Immature natural killer cell (primary cell): ENCODE measurements around the gene PEX11G. TPM values are rescaled to one million over a fixed set of nuclear protein-coding genes. Genes with fewer than 3 reads are reported as not detected.
A peak's percentile ranks its signal among the peaks of the same experiment; 100 is the strongest.
"Not testable (repeated sequence)": the region's sequence is repeated elsewhere in the genome, so short reads cannot be mapped to it uniquely, and the experiment has no call there.

Experiments
- DNase-seq, 3 donors: peaks; one replicate each; pipeline ENCODE4 v3.0.0; 2022; ENCODE audit warnings: mixed read lengths in 1 of 3
- H3K27ac Mint-ChIP-seq, 6 donors: one replicate each; pipeline ENCODE4 v1.8.0; 2020; ENCODE audit warnings: mixed read lengths in 6 of 6, mild to moderate bottlenecking in 5 of 6, inconsistent platforms in 4 of 6, moderate library complexity in 3 of 6
- H3K27me3 Mint-ChIP-seq, 3 donors: one replicate each; pipeline ENCODE4 v1.8.0; 2020 to 2021; ENCODE audit warnings: low read depth in 3 of 3, mild to moderate bottlenecking in 3 of 3, mixed read lengths in 3 of 3, moderate library complexity in 3 of 3, inconsistent platforms in 1 of 3
- H3K36me3 Mint-ChIP-seq, 3 donors: one replicate each; pipeline ENCODE4 v1.8.0; 2020; ENCODE audit warnings: mixed read lengths in 3 of 3, inconsistent platforms in 2 of 3, mild to moderate bottlenecking in 2 of 3
- H3K4me1 Mint-ChIP-seq, 2 donors: one replicate each; pipeline ENCODE4 v1.8.0; 2020; ENCODE audit warnings: inconsistent platforms in 2 of 2, mild to moderate bottlenecking in 2 of 2, mixed read lengths in 2 of 2, moderate library complexity in 1 of 2
- H3K4me3 Mint-ChIP-seq, 5 donors: one replicate each; pipeline ENCODE4 v1.8.0; 2020; ENCODE audit warnings: mild to moderate bottlenecking in 5 of 5, mixed read lengths in 5 of 5, inconsistent platforms in 3 of 5, moderate library complexity in 3 of 5
- H3K9me3 Mint-ChIP-seq, 6 donors: one replicate each; pipeline ENCODE4 v1.8.0; 2020; ENCODE audit warnings: mild to moderate bottlenecking in 6 of 6, mixed read lengths in 6 of 6, inconsistent platforms in 4 of 6, moderate library complexity in 3 of 6
- polyA plus RNA-seq, 3 donors: library from polyadenylated mRNA; unstranded; fragments of 300-500 nt; fragmentation: Illumina TruSeq; gene quantifications; one replicate each; pipeline ENCODE4 v1.2.3, GENCODE V29; 2021

PEX11G gene
- polyA plus RNA-seq, 3 donors from 2014 or later, result 0.21 to 2.8 (median 1.2) TPM

- no peak overlapping the region for H3K4me3 Mint-ChIP-seq
- H3K4me1 Mint-ChIP-seq, result peaks cover 0 to 7% of the 10 kb centered on the region in 2 donors
- H3K27me3 Mint-ChIP-seq, result peaks cover 0 to 5% (median 0%) of the 10 kb centered on the region in 3 donors
- peaks cover 22 to 45% (median 24%) of the 10 kb centered on the region in 3 donors for H3K36me3 Mint-ChIP-seq
- peak overlapping the region in 1 of 6 donors; percentile 37 for H3K27ac Mint-ChIP-seq
- no peaks in the 10 kb centered on the region for H3K9me3 Mint-ChIP-seq
- no peak for DNase-seq
Observed at GRCh38 chr19:7458675-7459074, 30.2 kb downstream of the PEX11G start.

- H3K4me3 Mint-ChIP-seq, result no peak overlapping the region
- H3K4me1 Mint-ChIP-seq, result peaks cover 2 to 7% of the 10 kb centered on the region in 2 donors
- no peaks in the 10 kb centered on the region for H3K9me3 Mint-ChIP-seq
- DNase-seq, result no peak
- H3K27me3 Mint-ChIP-seq, result peaks cover 0 to 5% (median 0%) of the 10 kb centered on the region in 3 donors
- H3K36me3 Mint-ChIP-seq, result peaks cover 26 to 50% (median 26%) of the 10 kb centered on the region in 3 donors
- H3K27ac Mint-ChIP-seq, result peak overlapping the region in 3 of 6 donors; percentile 19 to 57 (median 44)
Observed at GRCh38 chr19:7456964-7457541, 31.8 kb downstream of the PEX11G start.

- DNase-seq, result no peak
- H3K36me3 Mint-ChIP-seq, result peaks cover 26 to 51% (median 28%) of the 10 kb centered on the region in 3 donors
- H3K9me3 Mint-ChIP-seq, result no peaks in the 10 kb centered on the region
- no peak overlapping the region for H3K4me3 Mint-ChIP-seq
- H3K4me1 Mint-ChIP-seq, result peaks cover 4 to 11% of the 10 kb centered on the region in 2 donors
- peaks cover 0 to 5% (median 2%) of the 10 kb centered on the region in 3 donors for H3K27me3 Mint-ChIP-seq
- H3K27ac Mint-ChIP-seq, result peak overlapping the region in 2 of 6 donors; percentile 26 to 53
Observed at GRCh38 chr19:7455600-7456296, 33.1 kb downstream of the PEX11G start.

DNA sequence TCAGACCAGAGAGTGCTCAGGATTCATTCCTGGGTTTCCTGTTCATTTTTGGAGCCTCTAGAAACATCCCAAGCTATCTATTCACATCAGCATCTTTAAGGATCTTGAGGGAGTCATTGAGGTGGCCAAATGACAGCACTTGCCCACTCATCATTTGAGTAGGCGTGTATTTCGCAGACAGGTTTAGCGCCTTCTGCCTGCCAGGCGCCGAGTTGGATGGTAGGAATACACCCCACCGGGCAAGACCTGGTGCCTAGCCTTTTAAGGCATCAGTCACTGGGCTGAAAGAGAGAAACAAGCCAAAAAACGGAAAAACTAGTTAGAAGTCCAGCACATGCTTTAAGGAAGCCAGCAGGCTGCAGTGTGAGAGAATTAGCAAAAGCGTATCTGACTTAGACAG is 33.8 kb downstream of the PEX11G start:
- Mint-ChIP-seq H3K4me1 (peaks cover 8 to 19% of the 10 kb centered on the region in 2 donors), H3K4me3 (no peak overlapping the region), H3K27ac (no peak overlapping the region), H3K27me3 (peaks cover 0 to 10% (median 8%) of the 10 kb centered on the region in 3 donors), H3K9me3 (no peaks in the 10 kb centered on the region), H3K36me3 (peaks cover 22 to 48% (median 36%) of the 10 kb centered on the region in 3 donors)
- no peak for DNase-seq

- Mint-ChIP-seq H3K4me3 (no peak overlapping the region), H3K9me3 (peaks cover 0 to 2% (median 0%) of the 10 kb centered on the region in 6 donors), H3K36me3 (peaks cover 20 to 41% (median 30%) of the 10 kb centered on the region in 3 donors), H3K4me1 (peaks cover 8 to 19% of the 10 kb centered on the region in 2 donors), H3K27me3 (peaks cover 0 to 11% (median 8%) of the 10 kb centered on the region in 3 donors), H3K27ac (peak overlapping the region in 3 of 6 donors; percentile 2 to 36 (median 24))
- DNase-seq, result no peak
Observed at GRCh38 chr19:7450243-7451223, 38.3 kb downstream of the PEX11G start.

GRCh38 chr19:7449391-7450070 is 39.3 kb downstream of the PEX11G start:
- peak in 1 of 3 donors; percentile 7 for DNase-seq
- not testable (repeated sequence) for H3K4me3 Mint-ChIP-seq, H3K9me3 Mint-ChIP-seq, H3K27me3 Mint-ChIP-seq
- peak overlapping the region in 1 of 6 donors; percentile 40 for H3K27ac Mint-ChIP-seq
- H3K4me1 Mint-ChIP-seq, result peaks cover 8 to 12% of the 10 kb centered on the region in 2 donors
- H3K36me3 Mint-ChIP-seq, result peaks cover 14 to 36% (median 20%) of the 10 kb centered on the region in 3 donors

- peaks cover 4 to 24% (median 15%) of the 10 kb centered on the region in 3 donors for H3K36me3 Mint-ChIP-seq
- H3K9me3 Mint-ChIP-seq, result peaks cover 0 to 2% (median 0%) of the 10 kb centered on the region in 6 donors
- peaks cover 6 to 12% of the 10 kb centered on the region in 2 donors for H3K4me1 Mint-ChIP-seq
- no peak overlapping the region for H3K4me3 Mint-ChIP-seq
- H3K27ac Mint-ChIP-seq, result no peak overlapping the region
- DNase-seq, result no peak
- peaks cover 0 to 11% (median 8%) of the 10 kb centered on the region in 3 donors for H3K27me3 Mint-ChIP-seq
Observed at GRCh38 chr19:7447648-7448047, 41.2 kb downstream of the PEX11G start.

DNA sequence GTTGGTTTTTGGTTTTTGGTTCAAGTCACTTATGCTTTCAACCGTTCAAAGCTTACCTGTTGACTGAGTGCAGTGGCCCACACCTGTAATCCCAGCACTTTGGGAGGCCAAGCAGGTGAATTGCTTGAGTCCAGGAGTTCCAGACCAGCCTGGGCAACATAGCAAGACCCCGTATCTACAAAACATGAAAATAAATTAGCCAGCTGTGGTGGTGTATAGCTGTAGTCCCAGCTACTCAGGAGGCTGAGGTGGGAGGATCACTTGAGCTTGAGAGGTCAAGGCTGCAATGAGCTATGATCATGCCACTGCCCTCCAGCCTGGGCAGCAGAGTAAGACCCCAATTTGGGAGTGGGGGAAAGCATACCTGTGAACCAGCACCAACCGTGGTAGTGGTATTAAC is 43.7 kb downstream of the PEX11G start:
- Mint-ChIP-seq H3K9me3 (peaks cover 0 to 2% (median 0%) of the 10 kb centered on the region in 6 donors), H3K4me1 (peaks cover 0 to 1% of the 10 kb centered on the region in 2 donors), H3K4me3 (no peak overlapping the region), H3K36me3 (peaks cover 4 to 32% (median 6%) of the 10 kb centered on the region in 3 donors), H3K27me3 (peaks cover 0 to 6% (median 0%) of the 10 kb centered on the region in 3 donors), H3K27ac (no peak overlapping the region)
- no peak for DNase-seq

- peaks cover 0 to 2% (median 0%) of the 10 kb centered on the region in 6 donors for H3K9me3 Mint-ChIP-seq
- DNase-seq, result no peak
- no peak overlapping the region for H3K27ac Mint-ChIP-seq
- H3K4me3 Mint-ChIP-seq, result no peak overlapping the region
- no peaks in the 10 kb centered on the region for H3K4me1 Mint-ChIP-seq
- H3K27me3 Mint-ChIP-seq, result peaks cover 0 to 5% (median 0%) of the 10 kb centered on the region in 3 donors
- H3K36me3 Mint-ChIP-seq, result peaks cover 4 to 32% (median 4%) of the 10 kb centered on the region in 3 donors
Observed at GRCh38 chr19:7444042-7444441, 44.8 kb downstream of the PEX11G start.

GRCh38 chr19:7442423-7442822 is 46.4 kb downstream of the PEX11G start:
- Mint-ChIP-seq H3K36me3 (peaks cover under 1 to 20% (median 2%) of the 10 kb centered on the region in 3 donors), H3K27me3 (peaks cover 0 to 2% (median 0%) of the 10 kb centered on the region in 3 donors), H3K9me3 (no peaks in the 10 kb centered on the region), H3K4me3 (no peak overlapping the region), H3K4me1 (no peaks in the 10 kb centered on the region), H3K27ac (no peak overlapping the region)
- DNase-seq, result no peak

GRCh38 chr19:7441468-7442146 is 47.2 kb downstream of the PEX11G start:
- no peaks in the 10 kb centered on the region for H3K9me3 Mint-ChIP-seq
- H3K4me1 Mint-ChIP-seq, result no peaks in the 10 kb centered on the region
- DNase-seq, result no peak
- no peak overlapping the region for H3K4me3 Mint-ChIP-seq
- peaks cover 0 to 2% (median 0%) of the 10 kb centered on the region in 3 donors for H3K27me3 Mint-ChIP-seq
- H3K36me3 Mint-ChIP-seq, result peaks cover 0 to 19% (median 0%) of the 10 kb centered on the region in 3 donors
- H3K27ac Mint-ChIP-seq, result no peak overlapping the region

DNA sequence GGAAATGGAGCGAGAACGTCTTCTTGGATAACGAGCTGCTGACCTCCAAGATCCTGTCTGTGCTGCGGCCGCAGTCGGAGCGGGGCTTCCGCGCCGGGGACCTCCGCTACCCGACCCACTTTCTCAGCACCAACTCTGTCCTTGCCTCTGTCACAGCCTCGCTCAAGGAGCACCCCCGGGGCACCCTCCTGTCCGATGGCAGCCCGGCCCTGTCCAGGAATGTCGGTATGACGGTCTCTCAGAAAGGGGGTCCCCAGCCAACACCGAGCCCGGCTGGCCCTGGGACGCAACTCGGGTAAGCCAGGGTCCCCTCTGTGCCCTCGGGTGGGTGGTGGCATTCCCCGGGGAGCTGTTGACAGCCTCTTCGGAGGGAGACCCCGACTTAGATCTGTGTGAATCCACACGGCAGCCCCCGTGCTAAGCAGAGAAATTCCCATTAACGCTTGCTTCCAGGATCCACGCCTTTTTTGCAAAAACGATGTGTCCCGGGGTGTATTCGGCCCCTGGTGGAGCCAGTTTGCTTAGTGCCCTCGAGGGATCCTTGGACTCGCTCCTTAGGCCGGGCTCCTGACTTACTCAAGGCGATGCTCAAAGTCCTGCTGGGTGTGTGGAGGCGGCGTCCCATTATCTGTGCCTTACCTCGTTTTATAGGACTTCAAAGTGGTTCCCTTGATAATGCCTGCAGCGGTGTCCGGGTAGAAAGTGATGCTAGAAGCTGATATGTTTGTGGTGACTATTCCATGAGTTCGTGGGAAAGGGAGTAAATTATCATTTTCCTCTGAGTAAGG is 48.5 kb downstream of the PEX11G start:
- no peak overlapping the region for H3K27ac Mint-ChIP-seq
- DNase-seq, result no peak
- peaks cover 0 to 3% (median 0%) of the 10 kb centered on the region in 3 donors for H3K27me3 Mint-ChIP-seq
- H3K4me3 Mint-ChIP-seq, result no peak overlapping the region
- no peaks in the 10 kb centered on the region for H3K9me3 Mint-ChIP-seq
- H3K4me1 Mint-ChIP-seq, result no peaks in the 10 kb centered on the region
- peaks cover 0 to 19% (median 0%) of the 10 kb centered on the region in 3 donors for H3K36me3 Mint-ChIP-seq
